Mesothelial cell of epicardium (in vitro differentiated cells): ENCODE measurements around the gene STARD3. TPM values are rescaled to one million over a fixed set of nuclear protein-coding genes. Genes with fewer than 3 reads are reported as not detected.

Source experiments
- DNase-seq, 2 experiments: peaks; one replicate each; pipeline ENCODE4 v3.0.0; 2021; ENCODE audit warnings: low spot score in 2 of 2; ENCODE audit not compliant: unreplicated experiment in 2 of 2
- H3K27ac Mint-ChIP-seq: 2 replicates; pipeline ENCODE4 v1.8.0; 2021; ENCODE audit warnings: mixed read lengths
- H3K27me3 Mint-ChIP-seq: 2 replicates; pipeline ENCODE4 v1.8.0; 2021; ENCODE audit warnings: low read depth, mixed read lengths
- H3K36me3 Mint-ChIP-seq: 2 replicates; pipeline ENCODE4 v1.8.0; 2021; ENCODE audit warnings: mixed read lengths
- H3K4me1 Mint-ChIP-seq: 2 replicates; pipeline ENCODE4 v1.8.0; 2021; ENCODE audit warnings: mixed read lengths
- H3K4me3 Mint-ChIP-seq: 2 replicates; pipeline ENCODE4 v1.8.0; 2021; ENCODE audit warnings: mild to moderate bottlenecking, moderate library complexity, mixed read lengths
- H3K9me3 Mint-ChIP-seq: 2 replicates; pipeline ENCODE4 v1.8.0; 2021; ENCODE audit warnings: mixed read lengths
- total RNA-seq: library from RNA; stranded (reverse); gene quantifications from 3 replicates; pipeline ENCODE4 v1.2.1, GENCODE V29; 2021
- TF ChIP-seq, protein P1 (sequence below): fragments of 200-600 bp; sonication (generic); IDR thresholded peaks from one replicate; pipeline ENCODE4 v1.5.0; 2021; ENCODE audit warnings: antibody characterized with exemption; ENCODE audit not compliant: unreplicated experiment

STARD3 gene
- total RNA-seq, 1 donor from 2014 or later: 56.2 TPM

DNA sequence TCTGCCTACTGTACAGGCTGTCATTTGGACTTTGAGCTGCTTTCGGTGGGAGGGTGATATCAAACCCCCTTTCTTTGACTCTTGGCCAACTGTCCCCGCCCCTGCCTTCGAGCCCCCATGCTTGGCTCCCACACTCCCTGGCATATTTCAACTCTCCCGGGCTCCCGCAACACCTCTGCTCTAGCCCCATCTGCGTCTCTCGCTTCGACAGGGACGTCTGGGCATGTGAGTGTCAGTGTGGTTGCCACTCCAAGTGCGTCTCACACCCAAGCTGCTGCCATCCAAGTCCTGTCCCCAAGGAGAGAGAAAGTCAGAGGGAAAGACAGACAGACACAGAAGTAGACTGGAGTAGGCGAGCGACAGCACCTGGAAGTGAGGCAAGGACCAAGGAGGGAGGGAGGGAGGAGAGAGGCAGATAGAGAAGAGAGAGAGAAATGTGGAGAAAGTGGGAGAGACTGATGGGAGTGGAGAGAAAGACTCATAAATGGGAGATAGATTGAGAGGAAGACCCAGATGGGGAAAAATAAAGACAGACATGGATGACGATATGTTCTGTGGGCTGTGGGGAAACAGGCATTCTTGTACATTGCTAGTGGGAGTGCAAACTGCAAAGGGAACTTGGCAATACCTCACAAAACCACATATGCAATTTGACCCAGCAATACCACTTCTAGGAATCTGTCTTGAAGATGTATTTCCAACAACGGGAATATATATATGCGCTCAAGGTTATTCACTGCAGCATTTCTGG lies 11.8 kb downstream of the STARD3 start:
- Mint-ChIP-seq H3K27me3 (no peaks in the 10 kb centered on the region), H3K9me3 (no peaks in the 10 kb centered on the region), H3K36me3 (peaks cover 2% of the 10 kb centered on the region), H3K4me1 (peaks cover 25% of the 10 kb centered on the region), H3K4me3 (no peak overlapping the region), H3K27ac (peak overlapping the region; percentile 59)
- TF ChIP-seq, protein P1, sequence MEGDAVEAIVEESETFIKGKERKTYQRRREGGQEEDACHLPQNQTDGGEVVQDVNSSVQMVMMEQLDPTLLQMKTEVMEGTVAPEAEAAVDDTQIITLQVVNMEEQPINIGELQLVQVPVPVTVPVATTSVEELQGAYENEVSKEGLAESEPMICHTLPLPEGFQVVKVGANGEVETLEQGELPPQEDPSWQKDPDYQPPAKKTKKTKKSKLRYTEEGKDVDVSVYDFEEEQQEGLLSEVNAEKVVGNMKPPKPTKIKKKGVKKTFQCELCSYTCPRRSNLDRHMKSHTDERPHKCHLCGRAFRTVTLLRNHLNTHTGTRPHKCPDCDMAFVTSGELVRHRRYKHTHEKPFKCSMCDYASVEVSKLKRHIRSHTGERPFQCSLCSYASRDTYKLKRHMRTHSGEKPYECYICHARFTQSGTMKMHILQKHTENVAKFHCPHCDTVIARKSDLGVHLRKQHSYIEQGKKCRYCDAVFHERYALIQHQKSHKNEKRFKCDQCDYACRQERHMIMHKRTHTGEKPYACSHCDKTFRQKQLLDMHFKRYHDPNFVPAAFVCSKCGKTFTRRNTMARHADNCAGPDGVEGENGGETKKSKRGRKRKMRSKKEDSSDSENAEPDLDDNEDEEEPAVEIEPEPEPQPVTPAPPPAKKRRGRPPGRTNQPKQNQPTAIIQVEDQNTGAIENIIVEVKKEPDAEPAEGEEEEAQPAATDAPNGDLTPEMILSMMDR: no peak
- no peak for DNase-seq

DNA sequence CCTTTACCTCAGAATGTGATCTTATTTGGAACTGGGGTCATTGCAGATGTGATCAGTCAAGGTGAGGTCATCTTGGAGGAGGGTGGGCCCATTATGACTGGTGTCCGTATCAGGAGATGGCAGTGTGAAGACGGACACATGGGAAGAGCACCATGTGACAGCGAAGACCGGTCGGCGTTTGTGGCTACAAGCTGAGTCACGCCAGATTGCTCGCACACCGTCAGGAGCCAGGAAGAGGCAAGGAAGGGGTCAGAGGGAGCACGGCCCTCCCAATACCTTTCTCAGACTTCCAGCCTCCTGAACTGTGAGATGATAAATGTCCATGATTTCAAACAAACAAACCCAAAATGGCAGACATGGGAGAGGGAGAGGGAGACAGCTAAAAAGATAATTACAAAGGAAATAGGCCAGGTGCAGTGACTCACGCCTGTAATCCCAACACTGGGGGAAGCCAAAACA lies 13.2 kb downstream of the STARD3 start:
- Mint-ChIP-seq H3K4me1 (peaks cover 19% of the 10 kb centered on the region), H3K9me3 (no peaks in the 10 kb centered on the region), H3K36me3 (peaks cover 2% of the 10 kb centered on the region), H3K4me3 (no peak overlapping the region), H3K27me3 (no peaks in the 10 kb centered on the region), H3K27ac (no peak overlapping the region)
- TF ChIP-seq, protein P1: no peak
- no peak for DNase-seq

DNA sequence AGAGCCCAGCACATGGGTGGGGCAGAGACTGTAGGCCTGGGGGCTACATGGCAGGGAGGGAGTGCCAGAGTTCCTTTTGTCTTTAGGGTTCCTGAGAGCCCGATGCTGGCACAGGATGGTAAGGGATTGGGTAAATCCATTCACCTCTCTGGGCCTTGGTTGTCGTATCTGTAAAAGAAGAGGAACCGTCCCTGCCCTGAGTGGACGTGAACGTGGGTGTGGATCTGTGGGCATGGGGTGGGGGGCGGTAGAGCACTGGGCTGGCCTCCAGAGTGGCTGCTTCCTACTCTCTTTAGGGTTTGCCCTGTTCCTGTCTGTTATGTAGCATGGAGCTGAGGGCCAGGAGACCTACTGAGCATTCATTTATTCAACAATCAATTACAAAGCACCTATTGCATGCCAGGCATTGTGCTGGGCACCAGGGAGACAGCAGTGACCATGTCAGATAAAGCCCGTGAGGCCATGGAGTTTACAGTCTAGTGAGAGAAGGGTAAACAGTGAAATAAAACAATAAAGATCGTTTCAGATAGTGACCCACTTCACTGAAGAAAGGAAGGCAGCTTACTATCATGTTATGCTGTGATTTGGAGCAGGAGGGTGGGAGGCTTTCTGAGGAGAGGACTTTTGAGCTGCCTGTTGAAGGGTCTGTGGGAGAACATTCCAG lies 15.1 kb downstream of the STARD3 start:
- peak overlapping the region; percentile 77 for H3K27ac Mint-ChIP-seq
- TF ChIP-seq, protein P1: no peak
- H3K4me1 Mint-ChIP-seq: peaks cover 18% of the 10 kb centered on the region
- no peak for DNase-seq
- H3K36me3 Mint-ChIP-seq: peaks cover 7% of the 10 kb centered on the region
- H3K27me3 Mint-ChIP-seq: no peaks in the 10 kb centered on the region
- H3K4me3 Mint-ChIP-seq: no peak overlapping the region
- H3K9me3 Mint-ChIP-seq: no peaks in the 10 kb centered on the region

DNA sequence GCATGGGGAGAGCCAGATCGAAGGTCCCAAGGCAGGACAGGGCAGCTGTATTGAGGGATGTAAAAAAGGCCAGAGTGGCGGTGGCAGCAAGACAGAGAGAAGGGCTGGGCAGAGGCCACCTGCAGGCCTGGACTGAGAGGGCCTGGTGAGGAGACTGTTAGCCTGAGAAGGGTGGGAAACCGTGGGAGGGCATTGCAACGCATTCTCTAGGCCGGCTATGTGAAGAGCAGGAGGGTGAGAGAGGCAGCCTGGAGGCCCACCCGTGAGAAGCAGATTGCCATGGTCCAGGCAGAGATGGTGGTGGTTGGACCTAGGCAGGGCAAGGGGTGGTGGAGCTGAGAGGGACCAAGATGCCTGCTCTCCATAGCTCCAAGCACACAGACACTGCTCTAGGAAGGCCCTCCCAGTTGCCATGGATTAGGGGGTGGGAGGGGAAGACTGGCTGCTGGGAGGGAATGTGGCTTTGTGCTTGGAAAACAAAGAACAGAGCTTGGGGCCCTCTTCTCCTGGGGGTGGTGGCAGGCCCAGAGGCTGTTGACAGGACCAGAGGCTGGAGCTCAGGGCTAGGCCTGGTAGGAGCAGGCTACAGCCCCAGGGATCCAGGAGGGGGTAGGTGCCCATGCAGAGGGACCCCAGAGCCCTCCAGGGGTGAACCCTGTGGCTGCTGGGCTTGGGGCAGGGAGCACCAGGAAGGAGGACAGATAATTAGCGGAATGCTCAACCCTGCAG lies 15.8 kb downstream of the STARD3 start:
- Mint-ChIP-seq H3K4me3 (no peak overlapping the region), H3K4me1 (peaks cover 18% of the 10 kb centered on the region), H3K27me3 (no peaks in the 10 kb centered on the region), H3K36me3 (peaks cover 7% of the 10 kb centered on the region), H3K9me3 (no peaks in the 10 kb centered on the region), H3K27ac (peak overlapping the region; percentile 77)
- DNase-seq: no peak
- TF ChIP-seq, protein P1: no peak

DNA sequence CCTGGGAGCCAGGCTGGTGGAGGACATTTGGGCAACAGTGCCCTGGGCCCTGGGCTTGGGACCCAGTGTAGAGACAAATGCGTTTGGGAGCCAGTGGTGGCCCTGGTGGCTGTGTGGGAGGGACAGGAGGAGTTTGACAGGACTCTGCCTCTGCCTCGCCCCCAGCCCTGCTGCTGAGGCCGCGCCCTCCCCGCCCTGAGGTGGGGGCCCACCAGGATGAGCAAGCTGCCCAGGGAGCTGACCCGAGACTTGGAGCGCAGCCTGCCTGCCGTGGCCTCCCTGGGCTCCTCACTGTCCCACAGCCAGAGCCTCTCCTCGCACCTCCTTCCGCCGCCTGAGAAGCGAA lies 16.3 kb downstream of the STARD3 start:
- Mint-ChIP-seq H3K27ac (no peak overlapping the region), H3K27me3 (no peaks in the 10 kb centered on the region), H3K4me1 (peaks cover 18% of the 10 kb centered on the region), H3K36me3 (peaks cover 9% of the 10 kb centered on the region), H3K4me3 (no peak overlapping the region), H3K9me3 (no peaks in the 10 kb centered on the region)
- DNase-seq: no peak
- TF ChIP-seq, protein P1: no peak
